Transverse colon (tissue), 4 donors: ENCODE results near the gene COLEC11. TPM values are rescaled to one million over a fixed set of nuclear protein-coding genes. Genes with fewer than 3 reads are reported as not detected.
"Not testable (repeated sequence)": the region's sequence is repeated elsewhere in the genome, so short reads cannot be mapped to it uniquely, and the experiment has no call there.

Experiments used
- DNase-seq: peaks from one replicate; pipeline ENCODE4 v3.0.0-alpha.2; 2019
- H3K27ac ChIP-seq, 4 donors: fragments of 200-600 bp; sonication (generic); 2 replicates each; pipeline ENCODE4 v1.5.1; 2016 to 2018; ENCODE audit warnings: inconsistent platforms in 4 of 4
- H3K27me3 ChIP-seq: fragments of 200-600 bp; sonication (generic); 2 replicates; pipeline ENCODE4 v1.5.1; 2017; ENCODE audit warnings: inconsistent platforms
- H3K36me3 ChIP-seq, 4 donors: fragments of 200-600 bp; sonication (generic); 2 replicates each; pipeline ENCODE4 v1.5.1; 2017 to 2019; ENCODE audit warnings: inconsistent platforms in 4 of 4
- H3K4me1 ChIP-seq, 4 donors: fragments of 200-600 bp; sonication (generic); 2 replicates each; pipeline ENCODE4 v1.5.1; 2017 to 2020; ENCODE audit warnings: inconsistent platforms in 4 of 4
- H3K4me3 ChIP-seq, 4 donors: fragments of 200-600 bp; sonication (generic); 1 replicate in 1 of 4; 2 replicates in 3 of 4; pipeline versions ENCODE4 v1.5.1 to v1.6.1; 2017 to 2019; ENCODE audit warnings: inconsistent platforms in 4 of 4
- H3K9me3 ChIP-seq, 2 donors: fragments of 200-600 bp; sonication (generic); 2 replicates each; pipeline ENCODE4 v1.5.1; 2017 to 2019; ENCODE audit warnings: inconsistent platforms in 2 of 2
- CTCF ChIP-seq, 5 experiments: fragments of 200-600 bp in 3 of 5; fragments of 450-650 bp in 2 of 5; sonication (generic) in 3 of 5; IDR thresholded peaks; 1 replicate in 2 of 5; 2 replicates in 3 of 5; pipeline ENCODE4 v1.5.1; 2016 to 2017; ENCODE audit warnings: antibody characterized with exemption in 5 of 5, inconsistent platforms in 3 of 5, mild to moderate bottlenecking in 2 of 5, moderate library complexity in 1 of 5
- EP300 ChIP-seq: sonication (generic); formaldehyde crosslinking; IDR thresholded peaks from one replicate; pipeline ENCODE4 v1.6.1; 2017; ENCODE audit warnings: antibody characterized with exemption, low read depth
- POLR2A ChIP-seq: fragments of 450-650 bp; IDR thresholded peaks from one replicate; pipeline ENCODE4 v1.6.1; 2016; ENCODE audit warnings: antibody characterized with exemption, mild to moderate bottlenecking, moderate library complexity
- POLR2AphosphoS5 ChIP-seq, 3 donors: sonication (generic); formaldehyde crosslinking; IDR thresholded peaks; one replicate each; pipeline ENCODE4 v1.6.1; 2016; ENCODE audit warnings: antibody characterized with exemption in 3 of 3
- whole genome bisulfite sequencing, 2 donors: methylation state at CpG; one replicate each; pipeline ENCODE4 v1.1.5; 2018; ENCODE audit warnings: low coverage in 1 of 2; 5-methylcytosine and 5-hydroxymethylcytosine counted together
- in situ Hi-C, 4 donors: fragments of 200-750 bp; cut with MboI; loops; one replicate each; pipeline versions ENCODE4 v1.15.0 to v1.15.1; 2017; ENCODE audit warnings: low sequenced_read_pairs in 3 of 4, low pct_ligation_motif_present in 1 of 4, low pct_unique_long_range_greater_than_20kb in 1 of 4
- intact Hi-C: fragments of 100-400 bp; cut with DNase I; formaldehyde crosslinking; loops from one replicate; pipeline ENCODE4 v1.15.1; 2023; ENCODE audit warnings: low total_unique reads
- total RNA-seq, 4 donors: library from RNA; depleted of rRNA; stranded (reverse); fragments of >200 nt; gene quantifications; one replicate each; pipeline ENCODE4 v1.1.0, GENCODE V29; 2016

COLEC11 gene
- total RNA-seq, 4 donors from 2014 or later: 1.6 to 2.0 TPM; not detected in 2

- no peak for TF ChIP-seq POLR2A
- no peak for TF ChIP-seq CTCF (IDR thresholded peaks at IDR 0.05)
- TF ChIP-seq EP300: no peak
- TF ChIP-seq POLR2AphosphoS5 (IDR thresholded peaks at IDR 0.05): no peak
- Histone ChIP-seq H3K27ac (peak overlapping the region; percentile 87 to 91 (median 90)), H3K9me3 (no peaks in the 10 kb centered on the region), H3K4me1 (peaks cover 14 to 36% (median 32%) of the 10 kb centered on the region in 4 donors), H3K36me3 (peaks cover 0 to 40% (median 12%) of the 10 kb centered on the region in 4 donors), H3K27me3 (no peaks in the 10 kb centered on the region), H3K4me3 (peak overlapping the region; percentile 65 to 74 (median 73))
- in situ Hi-C loops: no loop called here
- WGBS, 2 donors: 3 to 6% methylated on average over 3 to 32 of the region's 54 CpGs
- intact Hi-C loops: no loop called here
- DNase-seq: no peak
These were observed 19.2 kb upstream of the COLEC11 start for GRCh38 chr2:3575534-3576262.

DNA sequence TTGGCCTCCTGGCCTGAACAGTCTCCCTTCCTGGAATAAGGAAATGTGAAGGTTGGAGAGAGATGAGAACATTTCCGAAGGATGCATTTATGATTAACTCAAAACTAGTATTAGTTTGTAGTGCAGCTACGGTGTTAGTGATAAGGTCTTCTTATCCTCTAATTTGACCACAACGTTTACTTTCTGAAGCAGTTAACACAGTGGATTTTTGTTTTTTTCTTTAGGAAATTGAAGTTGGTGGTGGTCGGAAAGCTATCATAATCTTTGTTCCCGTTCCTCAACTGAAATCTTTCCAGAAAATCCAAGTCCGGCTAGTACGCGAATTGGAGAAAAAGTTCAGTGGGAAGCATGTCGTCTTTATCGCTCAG lies 18.7 kb upstream of the COLEC11 start:
- H3K27me3 ChIP-seq, in situ Hi-C loops, DNase-seq, H3K9me3 ChIP-seq, intact Hi-C loops: not testable (repeated sequence)
- Histone ChIP-seq H3K4me1 (peaks cover 14 to 36% (median 32%) of the 10 kb centered on the region in 4 donors), H3K36me3 (peaks cover 0 to 46% (median 15%) of the 10 kb centered on the region in 4 donors), H3K27ac (peak overlapping the region; percentile 87 to 91 (median 90)), H3K4me3 (peak overlapping the region; percentile 65 to 74 (median 73))
- 55 to 68% methylated on average over 10 of the region's 10 CpGs for WGBS, 2 donors

GRCh38 chr2:3578987-3579386 lies 15.9 kb upstream of the COLEC11 start:
- Histone ChIP-seq H3K27ac (peak overlapping the region in 2 of 4 donors; percentile 2 to 3), H3K27me3 (no peaks in the 10 kb centered on the region), H3K9me3 (no peaks in the 10 kb centered on the region), H3K36me3 (peaks cover 0 to 58% (median 19%) of the 10 kb centered on the region in 4 donors), H3K4me1 (peaks cover 14 to 36% (median 32%) of the 10 kb centered on the region in 4 donors), H3K4me3 (no peak overlapping the region)
- in situ Hi-C loops (no loop called here), intact Hi-C loops (no loop called here)
- 63 to 67% methylated on average over 5 of the region's 5 CpGs for WGBS, 2 donors
- TF ChIP-seq CTCF (IDR thresholded peaks at IDR 0.05): no peak
- no peak for TF ChIP-seq POLR2AphosphoS5 (IDR thresholded peaks at IDR 0.05)
- TF ChIP-seq EP300: no peak
- TF ChIP-seq POLR2A: no peak
- DNase-seq: no peak

- Histone ChIP-seq H3K27me3 (no peaks in the 10 kb centered on the region), H3K36me3 (peaks cover 0 to 58% (median 19%) of the 10 kb centered on the region in 4 donors), H3K27ac (no peak overlapping the region), H3K9me3 (no peaks in the 10 kb centered on the region), H3K4me1 (peaks cover 16 to 40% (median 35%) of the 10 kb centered on the region in 4 donors), H3K4me3 (no peak overlapping the region)
- DNase-seq: no peak
- in situ Hi-C loops: no loop called here
- TF ChIP-seq POLR2AphosphoS5 (IDR thresholded peaks at IDR 0.05): no peak
- no peak for TF ChIP-seq EP300
- TF ChIP-seq POLR2A: no peak
- TF ChIP-seq CTCF (IDR thresholded peaks at IDR 0.05): no peak
- intact Hi-C loops: no loop called here
- WGBS, 2 donors: 79 to 89% methylated on average over 2 to 5 of the region's 5 CpGs
These were observed 14.5 kb upstream of the COLEC11 start for GRCh38 chr2:3580449-3580848.
